NCI-H226 (cell line): ENCODE results near the gene NDUFB4.

ENCODE experiments used
- DNase-seq: peaks from one replicate; pipeline ENCODE4 v3.0.0-alpha.2; 2015

NDUFB4 gene

GRCh38 chr3:120641696-120642246, 45.6 kb downstream of the NDUFB4 start:
- DNase-seq, result no peak

DNA sequence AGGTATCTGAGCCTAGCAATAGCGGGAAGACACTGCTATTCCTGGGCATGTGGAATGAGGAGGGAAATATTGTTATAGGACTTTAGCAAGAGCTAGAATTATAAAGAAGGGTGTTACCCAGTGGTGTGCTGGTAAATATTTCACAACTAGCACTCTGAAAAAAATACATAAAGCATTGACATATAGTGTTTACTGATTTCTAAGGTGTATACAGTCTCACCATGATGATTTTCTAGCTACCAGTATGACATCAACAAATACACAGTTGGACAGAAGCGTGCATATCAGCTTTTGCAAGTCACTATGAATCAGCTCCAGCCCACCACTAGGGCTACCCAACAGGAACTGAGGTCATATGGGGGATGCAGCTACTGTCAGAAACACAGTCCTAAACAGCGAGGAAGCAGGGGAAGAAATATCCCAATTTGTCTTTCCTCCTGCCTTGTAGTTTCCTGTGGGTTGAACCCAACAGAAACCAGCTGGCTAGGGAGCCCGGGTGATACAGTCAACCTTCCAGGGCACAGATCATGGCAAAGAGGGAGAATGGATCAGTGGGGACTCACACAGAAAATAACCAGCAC, 46.3 kb downstream of the NDUFB4 start:
- peak; percentile 58 for DNase-seq

DNA sequence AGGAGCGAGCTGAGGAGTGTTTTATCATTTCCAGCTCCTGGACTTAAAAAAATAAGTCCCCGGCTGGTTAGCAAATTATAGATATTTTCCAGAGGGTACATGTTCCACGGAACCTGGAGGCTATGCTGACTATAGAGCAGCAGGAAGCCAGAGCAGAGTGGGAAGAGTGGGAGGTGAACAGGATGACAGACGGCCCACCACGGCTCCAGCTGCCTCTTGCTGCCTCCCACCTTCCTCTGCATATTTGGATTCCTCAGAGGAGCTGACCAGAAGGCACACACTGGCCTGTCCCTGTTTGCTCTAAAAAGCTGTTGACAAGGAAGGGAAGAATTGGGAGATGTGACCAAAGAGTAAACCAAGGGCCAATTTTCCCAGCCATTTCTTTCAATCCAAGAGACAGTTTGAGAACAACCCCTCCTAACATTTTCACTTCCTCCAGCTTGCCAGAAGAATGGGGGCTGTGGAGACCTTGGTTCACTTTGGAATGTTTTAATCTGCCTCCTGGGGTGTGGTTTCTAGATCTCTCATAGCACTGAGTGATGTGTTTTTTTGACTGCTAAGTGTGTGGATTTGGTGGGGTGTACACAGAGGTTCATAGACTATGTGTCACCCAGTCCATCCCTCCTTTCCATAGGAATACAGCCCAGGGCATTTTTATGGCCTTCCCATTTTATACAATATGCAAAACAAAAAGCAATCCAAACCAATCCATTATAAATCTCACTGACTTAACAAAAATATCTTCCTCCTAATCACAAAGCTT, 49.1 kb downstream of the NDUFB4 start:
- DNase-seq, result peak; percentile 39

GRCh38 chr3:120646771-120647432, 50.8 kb downstream of the NDUFB4 start:
- no peak for DNase-seq

GRCh38 chr3:120648290-120648689, 52.2 kb downstream of the NDUFB4 start:
- no peak for DNase-seq

GRCh38 chr3:120649830-120650233, 53.7 kb downstream of the NDUFB4 start:
- DNase-seq, result no peak

GRCh38 chr3:120650311-120650710, 54.2 kb downstream of the NDUFB4 start:
- no peak for DNase-seq
